ENCODE results near the gene ARFIP1.
A peak's percentile ranks its signal among the peaks of the same experiment; 100 is the strongest.
"Not testable (repeated sequence)": the region's sequence is repeated elsewhere in the genome, so short reads cannot be mapped to it uniquely, and the experiment has no call there.

ARFIP1 gene, protein sequence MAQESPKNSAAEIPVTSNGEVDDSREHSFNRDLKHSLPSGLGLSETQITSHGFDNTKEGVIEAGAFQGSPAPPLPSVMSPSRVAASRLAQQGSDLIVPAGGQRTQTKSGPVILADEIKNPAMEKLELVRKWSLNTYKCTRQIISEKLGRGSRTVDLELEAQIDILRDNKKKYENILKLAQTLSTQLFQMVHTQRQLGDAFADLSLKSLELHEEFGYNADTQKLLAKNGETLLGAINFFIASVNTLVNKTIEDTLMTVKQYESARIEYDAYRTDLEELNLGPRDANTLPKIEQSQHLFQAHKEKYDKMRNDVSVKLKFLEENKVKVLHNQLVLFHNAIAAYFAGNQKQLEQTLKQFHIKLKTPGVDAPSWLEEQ

DNA sequence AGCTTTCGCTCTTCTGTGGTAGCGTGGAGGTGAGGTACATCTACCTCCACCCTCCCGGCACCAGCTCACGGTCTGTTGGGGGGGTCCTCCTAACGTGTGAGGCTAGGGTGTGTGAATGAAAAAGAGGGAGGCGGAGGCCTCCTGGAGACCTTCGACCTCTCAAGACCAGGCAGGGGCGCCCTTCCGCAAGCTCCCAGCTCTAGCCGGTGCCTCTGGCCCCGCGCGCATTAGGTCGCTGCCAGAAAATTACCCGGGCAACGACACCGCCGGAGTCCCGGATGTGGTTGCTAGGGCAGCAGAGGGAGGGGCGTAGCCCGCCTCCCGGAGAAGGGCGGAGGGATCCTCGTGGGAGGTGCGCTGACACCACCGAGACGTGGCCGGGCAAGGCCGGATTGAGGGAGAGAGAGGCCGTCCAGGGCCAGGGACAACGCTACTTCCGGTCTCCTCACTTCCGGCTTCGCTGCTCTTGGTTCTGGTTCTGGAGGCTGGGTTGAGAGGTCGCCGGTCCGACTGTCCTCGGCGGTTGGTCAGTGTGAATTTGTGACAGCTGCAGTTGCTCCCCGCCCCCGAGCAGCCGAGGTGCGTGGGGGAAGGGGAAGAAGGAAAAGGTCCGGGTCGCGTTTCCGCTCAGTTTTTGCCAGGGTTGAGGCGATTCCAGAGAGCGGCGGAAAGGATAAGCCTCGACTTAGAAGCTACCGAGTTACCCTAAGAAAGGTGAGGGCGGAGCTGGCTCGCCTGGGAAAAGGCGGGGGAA lies at the start of gene ARFIP1, which contains the start of gene TIGD4:
Gene ARFIP1, plus strand, starts transcription at position 442 of the 754 bp plus-strand sequence. CDS start 49,680 bp downstream, outside the sequence.
Gene TIGD4, minus strand, starts transcription at position 218 of the 754 bp plus-strand sequence. CDS start 8,726 bp downstream, outside the sequence.
- DNase-seq (ENCODE audit: low read depth in 1 of 2, low spot score in 1 of 2): peak; percentile 83 to 88

- no peak for DNase-seq (ENCODE audit: low read depth in 1 of 2, low spot score in 1 of 2)
Measured at GRCh38 chr4:152731997-152732396, 47.8 kb upstream of the ARFIP1 start.

- no peak for DNase-seq (ENCODE audit: low read depth in 1 of 2, low spot score in 1 of 2)
Measured at GRCh38 chr4:152734015-152734698, 45.6 kb upstream of the ARFIP1 start.

DNA sequence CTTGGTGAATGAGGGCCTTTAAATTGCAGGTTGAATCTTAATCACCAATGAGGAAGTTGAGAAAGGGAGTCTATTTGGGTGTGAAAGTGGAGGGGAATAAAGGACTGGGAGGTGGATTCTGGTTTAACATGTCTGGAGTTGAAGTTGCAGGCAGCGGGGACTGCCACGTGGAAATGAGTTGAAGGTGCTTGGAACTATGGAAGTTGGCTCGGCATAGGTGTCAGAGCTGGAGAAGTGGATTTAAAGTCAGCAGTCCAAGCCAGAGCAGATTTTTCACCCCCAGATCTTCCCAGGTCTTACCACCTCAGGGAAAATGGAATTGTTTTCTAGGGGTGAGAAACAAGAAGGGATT lies 45.1 kb upstream of the ARFIP1 start:
- no peak for DNase-seq (ENCODE audit: low read depth in 1 of 2, low spot score in 1 of 2)

DNA sequence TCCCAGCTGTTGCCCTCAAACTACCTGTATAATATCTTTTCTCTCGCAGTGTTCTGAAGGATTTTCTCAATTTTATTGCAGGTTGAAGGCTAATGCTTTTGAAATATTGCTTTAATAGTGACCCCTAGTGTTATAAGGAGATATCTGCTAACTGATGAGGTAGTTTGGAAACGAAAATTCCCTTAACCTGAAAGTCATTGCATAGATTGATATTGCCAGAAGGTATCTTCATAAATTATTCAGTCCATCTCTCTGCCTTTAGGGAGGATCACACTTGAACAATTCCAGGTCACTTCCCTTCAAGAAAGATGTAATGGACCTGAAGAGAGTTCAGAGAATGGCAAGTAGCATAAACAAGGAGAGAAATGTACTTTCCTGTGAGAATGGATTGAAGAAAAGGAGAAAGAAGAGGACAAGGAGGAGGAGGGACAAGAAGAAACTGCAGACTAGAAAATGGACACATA lies 44.3 kb upstream of the ARFIP1 start:
- DNase-seq (ENCODE audit: low read depth in 1 of 2, low spot score in 1 of 2): no peak

- no peak for DNase-seq (ENCODE audit: low read depth in 1 of 2, low spot score in 1 of 2)
Measured at GRCh38 chr4:152735906-152736305, 43.8 kb upstream of the ARFIP1 start.

GRCh38 chr4:152738827-152739226 lies 40.9 kb upstream of the ARFIP1 start:
- DNase-seq (ENCODE audit: low read depth in 1 of 2, low spot score in 1 of 2): no peak

DNA sequence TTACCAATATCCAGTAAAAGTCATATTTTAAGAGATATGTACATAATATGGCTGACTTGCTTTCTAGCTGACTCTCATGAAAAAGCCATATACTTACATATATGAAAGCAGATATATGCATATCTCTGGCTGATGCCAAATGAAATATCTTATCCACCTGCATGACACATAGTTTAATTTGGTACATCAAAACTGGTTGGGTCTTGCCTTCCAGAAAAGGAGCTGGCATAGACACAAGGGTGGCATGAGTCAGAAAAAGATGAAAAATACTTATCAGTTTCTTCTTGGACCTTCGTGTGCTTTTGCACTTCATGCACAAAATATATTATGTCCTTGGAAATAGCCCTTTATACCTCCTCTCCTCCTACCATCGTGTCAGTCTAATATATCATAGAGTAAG lies 32.3 kb upstream of the ARFIP1 start:
- DNase-seq (ENCODE audit: low read depth in 1 of 2, low spot score in 1 of 2): no peak

GRCh38 chr4:152748619-152749018 lies 31.1 kb upstream of the ARFIP1 start:
- no peak for DNase-seq (ENCODE audit: low read depth in 1 of 2, low spot score in 1 of 2)

DNA sequence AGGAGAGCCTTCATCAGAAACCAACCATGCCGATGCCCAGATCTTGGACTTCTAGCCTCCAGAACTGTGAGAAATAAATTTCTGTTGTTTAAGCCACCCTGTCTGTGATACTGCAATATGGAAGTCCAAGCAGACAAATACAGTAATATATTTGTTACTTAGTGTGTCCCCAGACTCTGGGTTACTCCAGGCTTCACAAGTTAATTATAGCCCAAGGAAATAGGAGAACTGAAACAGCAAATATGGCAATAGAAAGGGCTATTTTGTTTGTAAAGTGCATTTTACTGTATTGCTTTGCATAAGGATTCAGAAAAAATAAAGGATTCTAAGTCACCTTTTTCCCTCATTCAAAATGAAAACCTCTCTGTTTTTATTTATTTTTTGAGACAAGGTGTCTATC lies 16.0 kb upstream of the ARFIP1 start:
- DNase-seq (ENCODE audit: low read depth in 1 of 2, low spot score in 1 of 2): no peak

- not testable (repeated sequence) for DNase-seq (ENCODE audit: low read depth in 1 of 2, low spot score in 1 of 2)
Measured at GRCh38 chr4:152765069-152765737, 14.6 kb upstream of the ARFIP1 start.

DNA sequence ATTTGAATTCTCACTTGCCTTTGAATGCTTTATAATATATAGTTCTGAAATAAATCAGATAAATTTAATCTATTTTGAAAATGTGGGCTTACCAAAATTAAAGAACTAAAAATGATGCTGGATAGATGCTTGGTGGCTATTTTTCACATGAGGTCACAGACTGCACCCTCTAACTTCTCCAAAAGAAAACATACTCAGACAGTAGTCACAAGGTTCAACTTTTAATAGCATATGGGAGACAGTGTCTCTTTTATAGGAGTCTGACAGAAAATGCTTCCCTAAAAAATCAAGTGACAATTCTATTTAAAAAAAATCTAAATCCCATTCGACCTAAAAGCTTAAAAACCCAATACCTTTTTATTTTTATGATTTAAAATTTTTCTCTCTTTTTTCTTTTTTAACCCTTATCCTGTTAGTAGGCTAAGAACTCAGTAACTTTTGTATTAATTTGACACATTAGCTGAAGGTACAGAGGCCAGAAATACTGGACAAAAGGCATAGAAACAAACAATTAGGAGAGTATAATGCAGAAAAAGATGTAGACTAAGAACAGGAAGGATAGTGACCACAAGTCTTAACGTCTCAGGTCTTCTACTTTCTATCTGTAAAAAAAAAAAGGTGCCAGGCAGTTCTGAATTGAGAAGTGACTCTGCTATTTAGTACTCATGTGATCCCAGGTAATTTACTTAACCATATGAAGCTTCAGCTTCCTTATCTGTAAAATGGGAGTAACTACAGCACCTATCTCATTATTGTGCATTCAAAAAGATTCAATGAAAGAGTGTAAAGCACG lies 7.8 kb upstream of the ARFIP1 start:
- no peak for DNase-seq (ENCODE audit: low read depth in 1 of 2, low spot score in 1 of 2)

DNA sequence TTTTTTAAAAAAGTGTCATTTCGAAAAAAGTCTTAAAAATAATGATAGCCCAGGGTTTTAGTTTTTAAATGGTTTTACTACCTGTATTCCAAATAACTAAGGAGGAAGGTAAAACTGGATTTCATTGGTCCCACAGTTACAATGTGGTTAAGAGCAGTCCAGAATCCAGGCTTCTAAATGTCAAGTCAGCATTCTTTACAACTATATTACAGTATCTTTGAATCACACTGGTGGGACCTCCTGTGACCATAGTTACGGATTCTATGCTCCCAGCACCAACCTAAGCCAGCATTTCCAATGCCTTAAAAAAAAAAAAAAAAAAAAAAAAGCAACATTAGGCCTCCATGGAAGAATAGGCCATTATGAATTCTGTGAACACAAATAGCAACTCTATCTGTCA lies 6.4 kb upstream of the ARFIP1 start:
- DNase-seq (ENCODE audit: low read depth in 1 of 2, low spot score in 1 of 2): no peak

DNA sequence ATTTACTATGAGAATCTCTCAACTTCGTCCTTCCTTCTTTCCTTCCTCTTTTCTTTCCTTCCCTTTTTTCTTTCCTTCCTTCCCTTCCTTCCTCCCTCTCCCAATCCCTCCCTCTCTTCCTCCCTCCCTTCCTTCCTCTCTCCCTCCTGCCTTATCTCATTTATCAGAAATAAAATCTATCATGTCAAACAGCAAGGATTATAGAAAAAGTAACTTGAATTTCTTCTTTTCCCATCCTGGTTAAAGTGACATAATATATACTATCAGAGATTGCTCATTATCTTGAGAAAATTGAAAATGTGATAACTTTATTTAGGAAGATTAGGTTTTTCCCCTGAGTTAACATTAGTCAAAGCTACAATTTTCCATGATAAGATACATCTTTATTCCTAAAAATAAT lies 5.8 kb upstream of the ARFIP1 start:
- DNase-seq (ENCODE audit: low read depth in 1 of 2, low spot score in 1 of 2): no peak

- DNase-seq (ENCODE audit: low read depth in 1 of 2, low spot score in 1 of 2): no peak
Measured at GRCh38 chr4:152776352-152776751, 3.4 kb upstream of the ARFIP1 start.

- no peak for DNase-seq (ENCODE audit: low read depth in 1 of 2, low spot score in 1 of 2)
Measured at GRCh38 chr4:152777488-152777887, 2.3 kb upstream of the ARFIP1 start.

DNA sequence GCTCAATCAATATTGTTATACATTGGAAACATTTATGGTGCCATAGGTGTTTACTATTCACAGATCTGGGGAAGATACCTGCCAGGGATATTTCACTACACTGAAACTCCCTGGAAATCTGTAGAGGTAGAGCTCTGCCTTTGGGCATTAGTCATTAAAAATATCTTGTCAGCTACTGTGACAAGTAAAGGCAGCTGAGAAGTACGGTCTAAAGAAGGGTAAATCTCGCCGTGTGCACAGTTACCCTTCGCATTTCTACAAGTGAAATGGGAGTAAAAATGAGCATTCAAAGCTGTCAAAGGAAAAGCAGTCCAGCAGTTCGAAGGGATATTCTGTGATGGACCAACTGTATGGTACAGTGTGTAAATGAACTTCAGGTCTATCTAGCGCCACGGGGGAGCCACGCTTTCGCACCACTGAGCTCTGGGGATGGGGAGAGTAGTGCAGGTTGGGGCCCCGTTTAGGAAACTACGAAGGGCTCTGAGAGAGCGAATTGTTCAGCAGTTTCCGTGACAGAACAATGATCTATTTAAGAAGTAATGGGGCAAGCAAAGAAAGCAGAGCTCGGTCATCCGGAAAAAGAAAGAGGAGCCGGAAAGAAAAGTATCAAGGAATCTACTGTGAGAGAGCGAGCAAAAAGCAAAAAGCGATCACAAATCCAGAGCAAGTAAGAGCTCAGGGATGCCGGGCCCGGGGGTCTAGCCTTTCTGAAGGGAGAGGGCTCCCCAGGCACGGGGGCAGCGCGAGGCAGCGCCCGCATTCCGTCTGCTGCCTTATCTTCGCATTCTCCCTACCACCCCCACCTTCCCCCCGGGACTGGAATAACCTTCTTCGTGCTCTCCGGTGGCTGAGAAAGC lies 870 bp upstream of the ARFIP1 start:
- DNase-seq (ENCODE audit: low read depth in 1 of 2, low spot score in 1 of 2): no peak

- DNase-seq (ENCODE audit: low read depth in 1 of 2, low spot score in 1 of 2): no peak
Measured at GRCh38 chr4:152780267-152780778, 569 bp downstream of the ARFIP1 start.

Measured in stimulated activated CD4-positive, alpha-beta T cell treated with anti-CD3 and anti-CD28 coated beads, Interleukin-15, amount 100 ng/mL, for 1 hour (primary cell).